K562 (cell line): ENCODE measurements around the gene TICRR. TPM values are rescaled to one million over a fixed set of nuclear protein-coding genes. Genes with fewer than 3 reads are reported as not detected.
A peak's percentile ranks its signal among the peaks of the same experiment; 100 is the strongest.

Source experiments
- ATAC-seq: fragments of 200-7000 bp; cut with Tn5 transposase; 3 replicates; pipeline ENCODE4 v1.9.1; 2020; ENCODE audit warnings: moderate library complexity
- BruUV-seq: library from RNA; stranded (reverse); fragments of 400-500 nt; replicated peaks from 2 replicates; lab custom pipeline; 2021; lab: Mats Ljungman, UMichigan
- CTCF ChIA-PET: fragments of 300-600 bp; formaldehyde crosslinking; extraction: SDS; loops from one replicate; lab custom pipeline; 2021; ENCODE audit warnings: low intra/inter-chr PET ratio; lab: Yijun Ruan, JAX
- POLR2A ChIA-PET: fragments of 300-600, 350-650 bp; sonication (Branson Sonifier 250); formaldehyde crosslinking; extraction: SDS; loops from one replicate; lab custom pipeline; 2021; ENCODE audit warnings: antibody characterized with exemption, inconsistent platforms; lab: Yijun Ruan, JAX
- DNase-seq, 4 experiments: peaks; one replicate each; pipeline versions ENCODE4 v3.0.0 to v3.0.0-alpha.2; 2011 to 2018; ENCODE audit warnings: low spot score in 3 of 4, mixed read lengths in 3 of 4; ENCODE audit errors: extremely low read depth in 1 of 4
- FAIRE-seq: peaks from 2 replicates; lab custom pipeline; 2011; peaks lifted over from hg19 to GRCh38; lab: Jason Lieb, UNC
- H2AFZ ChIP-seq: 2 replicates; pipeline ENCODE4 v1.6.0; 2011; ENCODE audit warnings: low read depth, low read length, control low read depth, inconsistent platforms
- H3K27ac ChIP-seq: fragments of 200-600 bp; 3 replicates; pipeline ENCODE4 v1.8.0; 2011; ENCODE audit warnings: low read depth, mild to moderate bottlenecking, control low read depth, inconsistent platforms, low read length, moderate library complexity, mixed read lengths; ENCODE audit errors: extremely low read depth
- H3K27me3 ChIP-seq, 2 experiments: fragments of 300-600 bp in 1 of 2; 2 replicates in 1 of 2; 3 replicates in 1 of 2; pipeline versions ENCODE4 v1.6.0 to v1.8.0; 2011; ENCODE audit warnings: inconsistent platforms in 2 of 2, low read length in 2 of 2, mild to moderate bottlenecking in 1 of 2, mixed read lengths in 1 of 2, moderate library complexity in 1 of 2; ENCODE audit not compliant: control insufficient read depth in 2 of 2, insufficient read depth in 2 of 2
- H3K36me3 ChIP-seq: fragments of 300-600 bp; 3 replicates; pipeline ENCODE4 v1.8.0; 2011; ENCODE audit warnings: mild to moderate bottlenecking, low read length, inconsistent platforms; ENCODE audit not compliant: control insufficient read depth, insufficient read depth
- H3K4me1 ChIP-seq, 2 experiments: fragments of 200-600 bp in 1 of 2; replicated peaks in 1 of 2; 2 replicates in 1 of 2; 3 replicates in 1 of 2; pipeline versions ENCODE4 v1.5.1 to v1.8.0; 2011; ENCODE audit warnings: inconsistent platforms in 2 of 2, low read length in 2 of 2, mild to moderate bottlenecking in 1 of 2, mixed read lengths in 1 of 2, moderate library complexity in 1 of 2; ENCODE audit not compliant: control insufficient read depth in 2 of 2, insufficient read depth in 2 of 2
- H3K4me2 ChIP-seq: 2 replicates; pipeline ENCODE4 v1.6.1; 2011; ENCODE audit warnings: low read length, control low read depth, inconsistent platforms, mixed read lengths; ENCODE audit not compliant: insufficient read depth
- H3K4me3 ChIP-seq: fragments of 200-600 bp; sonication (generic), shearing (Covaris generic); 2 replicates; pipeline ENCODE4 v1.5.1; 2016; ENCODE audit warnings: control low read depth, inconsistent platforms
- H3K79me2 ChIP-seq: fragments of 200-600 bp; 3 replicates; pipeline ENCODE4 v1.8.0; 2011; ENCODE audit warnings: low read length, inconsistent platforms; ENCODE audit not compliant: control insufficient read depth, insufficient read depth
- H3K9ac ChIP-seq, 2 experiments: 2 replicates each; pipeline versions ENCODE4 v1.6.0 to v1.6.1; 2011; ENCODE audit warnings: low read depth in 2 of 2, low read length in 2 of 2, control low read depth in 1 of 2, inconsistent platforms in 1 of 2, mild to moderate bottlenecking in 1 of 2, mixed read lengths in 1 of 2; ENCODE audit not compliant: insufficient read depth in 1 of 2
- H3K9me1 ChIP-seq: one replicate; pipeline ENCODE4 v1.6.0; 2011; ENCODE audit warnings: inconsistent platforms, mild to moderate bottlenecking, low read length, moderate library complexity; ENCODE audit not compliant: control insufficient read depth, insufficient read depth
- H3K9me3 ChIP-seq: replicated peaks from 2 replicates; pipeline ENCODE4 v1.5.1; 2011; ENCODE audit warnings: low read depth, low read length, inconsistent platforms; ENCODE audit not compliant: control insufficient read depth, insufficient read depth
- H4K20me1 ChIP-seq: replicated peaks from 2 replicates; pipeline ENCODE4 v1.6.1; 2011; ENCODE audit warnings: low read length, inconsistent platforms, mixed read lengths; ENCODE audit not compliant: control insufficient read depth, insufficient read depth
- AFF4 ChIP-seq: sonication (generic); formaldehyde crosslinking; IDR thresholded peaks from 2 replicates; pipeline ENCODE4 v1.8.0; 2023; ENCODE audit warnings: mild to moderate bottlenecking, missing genetic modification reagents
- BCOR ChIP-seq: fragments of 450-650 bp; IDR thresholded peaks from 2 replicates; pipeline ENCODE4 v1.6.1; 2016
- BHLHE40 ChIP-seq: IDR thresholded peaks from 2 replicates; pipeline ENCODE4 v1.6.1; 2011; ENCODE audit warnings: low read length, improper control_type of control experiment
- GABPA ChIP-seq: fragments of 200-800 bp; sonication (Bioruptor generic); conservative IDR thresholded peaks from 2 replicates; pipeline ENCODE4 v1.6.1; 2016; ENCODE audit warnings: low read depth, missing genetic modification characterization, missing compliant biosample characterization
- MYNN ChIP-seq, 2 experiments: sonication (generic); formaldehyde crosslinking in 1 of 2; IDR thresholded peaks; 2 replicates each; pipeline versions ENCODE4 v1.5.0 to v1.6.1; 2016 to 2020; ENCODE audit warnings: antibody characterized with exemption in 1 of 2, missing genetic modification reagents in 1 of 2
- OTX1 ChIP-seq: fragments of 450-650 bp; formaldehyde crosslinking; IDR thresholded peaks from 2 replicates; pipeline ENCODE4 v1.4.0; 2022; ENCODE audit warnings: mild to moderate bottlenecking
- PTRF ChIP-seq: fragments of 450-650 bp; IDR thresholded peaks from 2 replicates; pipeline ENCODE4 v1.6.1; 2016; ENCODE audit warnings: mild to moderate bottlenecking, missing genetic modification characterization, missing compliant biosample characterization
- RAD51 ChIP-seq: fragments of 450-650 bp; IDR thresholded peaks from 2 replicates; pipeline ENCODE4 v1.7.1; 2016; ENCODE audit warnings: low read depth, mild to moderate bottlenecking, borderline replicate concordance
- RFX5 ChIP-seq: IDR thresholded peaks from 2 replicates; pipeline ENCODE4 v1.6.1; 2011; ENCODE audit warnings: low read depth, mild to moderate bottlenecking, improper control_type of control experiment, low read length
- SMARCC2 ChIP-seq: fragments of 450-650 bp; IDR thresholded peaks from 2 replicates; pipeline ENCODE4 v1.6.1; 2017; ENCODE audit warnings: antibody characterized with exemption, moderate library complexity, mild to moderate bottlenecking, low read depth
- TCF3 ChIP-seq: sonication (generic); formaldehyde crosslinking; IDR thresholded peaks from 2 replicates; pipeline ENCODE4 v1.4.0; 2020; ENCODE audit warnings: mild to moderate bottlenecking, missing genetic modification reagents
- ZBTB7A ChIP-seq: IDR thresholded peaks from 2 replicates; pipeline ENCODE4 v1.6.1; 2011; ENCODE audit warnings: low read depth, mild to moderate bottlenecking, low read length, moderate library complexity, borderline replicate concordance; ENCODE audit not compliant: control insufficient read depth
- ZC3H4 ChIP-seq: sonication (generic); formaldehyde crosslinking; IDR thresholded peaks from 2 replicates; pipeline ENCODE4 v1.9.0; 2021; ENCODE audit warnings: missing genetic modification reagents, borderline replicate concordance
- ZNF609 ChIP-seq: sonication (generic); formaldehyde crosslinking; IDR thresholded peaks from 2 replicates; pipeline ENCODE4 v1.8.1; 2023; ENCODE audit warnings: missing genetic modification reagents, mild to moderate bottlenecking, borderline replicate concordance
- WGBS: fragments of 100-300 bp; shearing (Covaris generic); methylation state at CpG from one replicate; pipeline ENCODE4 v1.1.6; 2016; ENCODE audit warnings: low coverage, mixed read lengths; ENCODE audit not compliant: insufficient coverage; ENCODE audit errors: missing lambda C conversion rate; 5-methylcytosine and 5-hydroxymethylcytosine counted together
- in situ Hi-C: fragments of 300-500 bp; cut with MboI; formaldehyde crosslinking; loops from 4 replicates; pipeline ENCODE4 v1.15.0; 2018; ENCODE audit warnings: inconsistent platforms, mixed read lengths
- intact Hi-C: fragments of 100-400 bp; cut with micrococcal nuclease; formaldehyde crosslinking; loops from 2 replicates; pipeline ENCODE4 v1.14.2; 2022
- polyA plus RNA-seq, 8 experiments: library from polyadenylated mRNA; depleted of rRNA in 4 of 8; stranded (reverse) in 5 of 8; unstranded in 3 of 8; fragments of >200 nt; fragmentation: Nextera tagmentation in 2 of 8; fragmentation: Illumina TruSeq in 1 of 8; extraction: Ambion mirVana in 2 of 8; extraction: Trizol in 1 of 8; gene quantifications; 2 replicates each; pipeline versions ENCODE4 v1.2.1 to v1.2.3, GENCODE V29; 2011 to 2014; ENCODE audit warnings: inconsistent platforms in 1 of 8, missing spikeins in 1 of 8
- total RNA-seq, 7 experiments: library from RNA; depleted of rRNA in 6 of 7; stranded (reverse); fragments of >200 nt in 6 of 7; fragmentation: Illumina TruSeq in 2 of 7; extraction: Trizol in 2 of 7; gene quantifications; 2 replicates each; pipeline versions ENCODE4 v1.2.1 to v1.2.3, GENCODE V29; 2011 to 2021; ENCODE audit warnings: low replicate concordance in 1 of 7

The TICRR gene
- total and polyA plus RNA-seq, 9 of the 15 experiments (the other 6 are each of a cell fraction or from before 2014, with no cell fraction given), result 0.84 to 22.9 (median 13.7) TPM

GRCh38 chr15:89656116-89656815 is 81.0 kb downstream of the TICRR start:
- in situ Hi-C loops (no loop called here), intact Hi-C loops (no loop called here)
- H3K9ac ChIP-seq, result no peak overlapping the region
- no peak overlapping the region for H3K4me2 ChIP-seq
- no peaks in the 10 kb centered on the region for H3K9me1 ChIP-seq
- no peaks in the 10 kb centered on the region for H4K20me1 ChIP-seq
- H3K4me3 ChIP-seq, result no peak overlapping the region
- H3K27ac ChIP-seq, result no peak overlapping the region
- H2AFZ ChIP-seq, result no peak overlapping the region
- DNase-seq (peak in 1 of 4 experiments; percentile 6), FAIRE-seq (no peak), ATAC-seq (no peak)
- peaks cover 11 to 43% of the 10 kb centered on the region in 2 experiments; a peak in 4 of 5 replicates for H3K27me3 ChIP-seq
- POLR2A ChIA-PET, result no interaction called here
- peaks cover 0 to 22% of the 10 kb centered on the region in 2 experiments; a peak in 4 of 5 replicates for H3K4me1 ChIP-seq
- no peaks in the 10 kb centered on the region for H3K9me3 ChIP-seq
- WGBS, result 6% methylated on average over 7 of the region's 7 CpGs
- no peaks in the 10 kb centered on the region for H3K79me2 ChIP-seq
- CTCF ChIA-PET, result no interaction called here
- BruUV-seq, result no TSS peak
- H3K36me3 ChIP-seq, result no peaks in the 10 kb centered on the region
- TF ChIP-seq ZBTB7A, result no peak
- no peak for TF ChIP-seq BHLHE40
- no peak for TF ChIP-seq OTX1 (CRISPR knock-in tag)
- TF ChIP-seq BCOR, result no peak
- TF ChIP-seq SMARCC2, result no peak
- no peak for TF ChIP-seq RFX5
- TF ChIP-seq TCF3 (CRISPR knock-in tag), result no peak
- TF ChIP-seq MYNN (IDR thresholded peaks at IDR 0.05), result no peak
- no peak for TF ChIP-seq MYNN (CRISPR knock-in tag; IDR thresholded peaks at IDR 0.05)
- TF ChIP-seq GABPA (tag), result no peak
- no peak for TF ChIP-seq RAD51
- no peak for TF ChIP-seq AFF4 (CRISPR knock-in tag)
- TF ChIP-seq ZNF609 (CRISPR knock-in tag), result no peak
- no peak for TF ChIP-seq ZC3H4 (CRISPR knock-in tag)
- no peak for TF ChIP-seq PTRF (tag)
